Stimulated activated CD4-positive, alpha-beta T cell treated with anti-CD3 and anti-CD28 coated beads, Interleukin-12 subunit alpha, Interleukin-12 subunit beta, amount 100 ng/mL, for 24 hours (primary cell): Measurements from ENCODE around the gene HRCT1.
"Not testable (repeated sequence)": the region's sequence is repeated elsewhere in the genome, so short reads cannot be mapped to it uniquely, and the experiment has no call there.

Experiments
- DNase-seq, 2 experiments: peaks; one replicate each; pipeline ENCODE4 v3.0.0-alpha.2; 2020; ENCODE audit warnings: low read depth in 2 of 2

The HRCT1 gene

GRCh38 chr9:35905912-35906679 lies at the start of gene HRCT1:
Gene HRCT1 (plus strand): TSS chr9:35906202. CDS start chr9:35906288, 86 bp downstream.
- DNase-seq, result no peak

- DNase-seq, result no peak
Measured at GRCh38 chr9:35856206-35856605, 49.8 kb upstream of the HRCT1 start.

- DNase-seq, result no peak
Measured at GRCh38 chr9:35856882-35857281, 49.1 kb upstream of the HRCT1 start.

- DNase-seq, result no peak
Measured at GRCh38 chr9:35858458-35858857, 47.5 kb upstream of the HRCT1 start.

GRCh38 chr9:35859310-35859989 lies 46.6 kb upstream of the HRCT1 start:
- DNase-seq, result no peak

- DNase-seq, result no peak
Measured at GRCh38 chr9:35859990-35860339, 46.0 kb upstream of the HRCT1 start.

GRCh38 chr9:35861161-35861897 lies 44.7 kb upstream of the HRCT1 start:
- no peak for DNase-seq

GRCh38 chr9:35862328-35862727 lies 43.7 kb upstream of the HRCT1 start:
- DNase-seq, result no peak

- DNase-seq, result no peak
Measured at GRCh38 chr9:35863583-35863982, 42.4 kb upstream of the HRCT1 start.

- DNase-seq, result no peak
Measured at GRCh38 chr9:35864695-35865255, 41.2 kb upstream of the HRCT1 start.

GRCh38 chr9:35867538-35867937 lies 38.5 kb upstream of the HRCT1 start:
- DNase-seq, result no peak

GRCh38 chr9:35868933-35869332 lies 37.1 kb upstream of the HRCT1 start:
- DNase-seq, result no peak

GRCh38 chr9:35869621-35870216 lies 36.3 kb upstream of the HRCT1 start:
- no peak for DNase-seq

GRCh38 chr9:35870351-35870923 lies 35.6 kb upstream of the HRCT1 start, which contains the start of gene OR13J1:
Gene OR13J1 (minus strand): TSS chr9:35870401. CDS start chr9:35870401, 0 bp downstream.
- DNase-seq, result no peak

- DNase-seq, result no peak
Measured at GRCh38 chr9:35871545-35871944, 34.5 kb upstream of the HRCT1 start.

GRCh38 chr9:35872505-35872904 lies 33.5 kb upstream of the HRCT1 start:
- no peak for DNase-seq

GRCh38 chr9:35882263-35882848 lies 23.6 kb upstream of the HRCT1 start:
- DNase-seq, result peak; percentile 47 to 80

GRCh38 chr9:35882996-35883395 lies 23.0 kb upstream of the HRCT1 start:
- no peak for DNase-seq

GRCh38 chr9:35884908-35885307 lies 21.1 kb upstream of the HRCT1 start:
- DNase-seq, result not testable (repeated sequence)

- no peak for DNase-seq
Measured at GRCh38 chr9:35891646-35892045, 14.4 kb upstream of the HRCT1 start.

- DNase-seq, result no peak
Measured at GRCh38 chr9:35892051-35892450, 14.0 kb upstream of the HRCT1 start.
